GM19240 (cell line): ENCODE results near the gene PGAP1.
"Not testable (repeated sequence)": the region's sequence is repeated elsewhere in the genome, so short reads cannot be mapped to it uniquely, and the experiment has no call there.

Experiments used
- DNase-seq: peaks from one replicate; pipeline ENCODE4 v3.0.0; 2011; ENCODE audit warnings: low spot score; ENCODE audit not compliant: insufficient read length

PGAP1 gene

DNA sequence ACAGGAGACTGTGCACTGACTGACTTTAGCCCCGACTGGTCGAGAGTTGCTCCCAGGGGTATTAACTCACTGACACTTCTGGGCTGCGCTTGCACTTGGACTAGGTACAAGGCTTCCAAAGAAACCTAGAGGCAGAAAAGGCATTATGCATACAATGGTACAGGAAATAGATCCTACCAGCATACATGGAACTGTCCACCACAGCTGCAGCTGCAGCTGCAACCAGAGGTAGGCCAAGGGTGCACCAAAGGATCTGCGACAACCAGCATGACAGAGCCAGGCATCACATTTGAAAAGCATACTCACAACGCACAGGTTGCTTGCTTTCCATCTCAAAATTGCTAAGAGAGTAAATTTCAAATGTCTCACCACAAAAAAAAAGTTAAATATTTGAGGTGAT, 22.6 kb upstream of the PGAP1 start:
- DNase-seq: no peak

DNA sequence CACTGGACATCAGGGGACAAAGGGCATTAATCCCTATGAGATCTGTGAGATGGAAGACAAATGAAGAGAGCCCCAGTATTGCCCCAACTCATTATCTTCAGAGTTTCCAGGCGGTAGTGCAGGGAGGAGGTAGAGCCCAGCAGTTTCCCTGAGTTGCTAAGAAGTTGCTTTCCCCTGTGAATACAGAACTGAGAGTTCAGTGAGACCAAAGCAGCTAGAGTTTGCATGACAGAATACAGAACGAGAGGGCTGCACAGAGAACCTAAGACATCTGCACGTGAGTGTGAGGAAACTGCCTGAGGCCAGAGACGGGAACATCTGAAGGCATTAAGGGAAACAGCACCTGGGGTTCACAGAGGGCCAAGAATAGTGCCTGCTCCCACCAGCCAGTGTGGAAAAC, 18.1 kb upstream of the PGAP1 start:
- DNase-seq: peak; percentile 18

GRCh38 chr2:196941398-196942078, 15.0 kb upstream of the PGAP1 start:
- no peak for DNase-seq

GRCh38 chr2:196939371-196939770, 12.9 kb upstream of the PGAP1 start:
- no peak for DNase-seq

GRCh38 chr2:196935432-196935831, 8.9 kb upstream of the PGAP1 start:
- DNase-seq: no peak

DNA sequence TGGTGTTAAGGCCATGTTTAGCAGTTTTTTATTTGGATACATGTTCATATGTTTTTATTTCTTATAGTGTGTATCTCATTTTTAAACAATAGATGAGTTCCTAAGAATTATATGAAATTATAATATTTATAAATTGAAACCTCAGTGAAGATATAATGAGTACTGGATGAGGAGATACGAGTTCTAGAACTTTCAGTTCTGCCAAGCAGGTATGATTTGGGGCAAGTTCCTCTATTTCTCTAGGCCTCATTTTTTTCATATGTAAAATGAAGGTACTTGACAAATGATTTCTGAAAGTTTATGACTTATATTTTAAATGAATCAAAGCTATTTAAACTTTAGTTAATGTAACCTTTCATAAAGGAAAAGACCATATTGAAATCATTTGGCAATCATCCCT, 8.2 kb upstream of the PGAP1 start:
- DNase-seq: no peak

DNA sequence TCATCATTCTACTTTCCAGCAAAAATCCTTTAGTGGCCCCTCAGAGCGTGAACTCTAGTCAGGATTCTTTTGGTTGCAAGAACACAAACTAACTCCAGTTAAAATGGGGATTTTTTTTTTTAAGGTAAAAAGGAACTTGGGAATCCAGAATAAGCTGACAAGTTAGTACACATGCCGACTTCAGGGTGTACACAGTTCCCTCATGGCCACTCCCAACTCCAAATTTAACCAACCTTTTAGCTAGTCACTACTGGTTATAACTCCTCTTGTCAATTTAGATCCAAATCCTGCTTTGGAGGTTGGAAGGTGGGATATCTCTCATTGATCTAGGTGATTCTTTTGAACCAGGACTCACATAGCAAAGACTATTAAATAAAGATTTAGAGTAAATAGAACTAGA, 5.0 kb upstream of the PGAP1 start:
- DNase-seq: no peak

DNA sequence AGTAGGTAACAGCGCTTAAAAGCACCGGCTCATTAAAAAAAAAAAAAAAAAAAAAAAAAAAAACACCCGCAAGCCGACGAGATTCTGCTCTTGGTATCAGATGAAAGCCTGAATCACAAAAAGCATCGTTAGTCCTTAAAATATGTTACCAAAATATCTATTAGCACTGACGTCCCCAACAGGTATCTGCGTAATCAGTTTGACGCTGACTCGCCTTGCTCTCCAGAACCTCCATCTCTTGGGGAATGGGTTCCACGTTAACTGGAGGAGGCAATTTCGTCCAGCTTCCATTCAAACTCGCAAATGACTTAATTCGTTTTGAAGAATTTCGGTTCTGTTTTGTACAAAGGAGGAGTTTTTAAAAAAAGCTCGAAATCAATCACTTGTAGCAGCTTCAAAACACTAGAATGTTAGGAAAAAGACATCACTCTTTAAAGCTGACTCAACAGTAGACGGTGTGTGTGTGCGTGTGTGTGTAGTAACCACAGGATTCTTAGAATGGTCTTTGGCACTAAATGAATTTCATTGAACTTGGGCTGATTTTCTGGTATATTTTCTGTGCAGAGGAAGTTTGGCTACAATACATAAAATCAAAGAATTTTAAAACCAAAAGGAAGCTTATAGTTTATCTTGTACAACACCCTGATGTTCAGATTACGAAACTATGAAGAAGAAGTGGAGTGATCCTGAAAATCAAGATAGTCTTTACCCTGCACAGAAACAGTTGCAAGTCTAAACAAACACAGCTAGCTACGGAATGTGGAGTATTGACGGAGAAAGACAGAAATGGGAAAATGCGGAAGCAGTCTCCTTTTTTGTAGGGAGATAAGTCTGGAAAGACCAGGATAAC, 1.1 kb upstream of the PGAP1 start:
- DNase-seq: no peak

- DNase-seq: no peak
Measured at GRCh38 chr2:196925768-196926561, 542 bp downstream of the PGAP1 start.

DNA sequence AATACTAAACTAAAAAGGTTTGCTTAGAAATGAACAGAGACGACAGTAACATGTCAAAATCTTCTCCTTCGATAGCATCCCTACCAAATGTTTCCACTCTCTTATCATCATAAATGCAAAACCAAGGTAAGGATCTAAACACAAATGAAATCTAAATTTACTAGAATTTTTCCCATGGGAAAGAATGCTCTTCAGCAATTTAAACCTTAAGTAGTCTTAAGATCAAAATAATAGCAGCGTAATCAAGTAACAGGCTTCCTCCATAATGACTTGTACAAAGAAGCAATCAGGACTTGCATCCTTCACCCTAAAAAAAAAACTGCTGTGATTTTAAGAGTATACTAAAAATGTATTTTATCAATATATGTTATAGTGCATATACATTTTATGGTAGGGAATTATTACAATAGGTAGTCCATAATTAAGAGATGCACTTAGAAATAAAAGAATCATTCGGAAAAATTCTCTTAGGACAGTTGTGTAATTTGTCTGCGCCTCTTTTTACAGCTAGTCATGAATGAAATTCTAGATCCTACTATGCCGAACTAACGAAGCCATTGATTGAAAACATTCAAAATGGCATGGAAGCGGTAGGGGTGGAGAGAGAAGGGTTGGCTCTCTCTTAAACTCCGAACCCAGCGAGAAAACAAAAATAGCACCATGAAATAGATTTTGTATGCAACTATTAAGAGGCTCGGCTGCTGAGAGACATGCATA, 1.3 kb downstream of the PGAP1 start:
- no peak for DNase-seq

DNA sequence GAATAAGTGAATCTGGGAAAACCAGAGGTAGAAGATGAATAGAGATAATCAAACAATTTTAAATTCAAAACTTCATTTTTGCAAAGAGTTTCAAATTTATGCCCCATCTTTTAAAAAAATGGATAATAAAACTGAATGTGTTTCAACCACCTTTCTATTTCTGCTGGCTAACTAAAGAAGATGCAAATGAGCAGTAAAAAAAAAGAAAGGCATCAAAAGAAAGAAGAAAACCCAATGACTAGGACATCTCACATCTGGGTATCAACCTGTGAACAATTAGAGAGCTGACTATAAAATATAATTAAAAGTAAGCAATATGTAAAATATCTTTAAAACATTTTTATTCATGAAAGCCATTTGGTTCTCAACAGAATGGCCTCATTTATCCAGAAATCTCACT, 2.5 kb downstream of the PGAP1 start:
- no peak for DNase-seq

- no peak for DNase-seq
Measured at GRCh38 chr2:196918927-196919326, 7.6 kb downstream of the PGAP1 start.

- DNase-seq: no peak
Measured at GRCh38 chr2:196917802-196918201, 8.7 kb downstream of the PGAP1 start.

- no peak for DNase-seq
Measured at GRCh38 chr2:196915507-196916189, 10.9 kb downstream of the PGAP1 start.

GRCh38 chr2:196914867-196915460, 11.5 kb downstream of the PGAP1 start:
- no peak for DNase-seq

- no peak for DNase-seq
Measured at GRCh38 chr2:196913691-196914090, 12.8 kb downstream of the PGAP1 start.

DNA sequence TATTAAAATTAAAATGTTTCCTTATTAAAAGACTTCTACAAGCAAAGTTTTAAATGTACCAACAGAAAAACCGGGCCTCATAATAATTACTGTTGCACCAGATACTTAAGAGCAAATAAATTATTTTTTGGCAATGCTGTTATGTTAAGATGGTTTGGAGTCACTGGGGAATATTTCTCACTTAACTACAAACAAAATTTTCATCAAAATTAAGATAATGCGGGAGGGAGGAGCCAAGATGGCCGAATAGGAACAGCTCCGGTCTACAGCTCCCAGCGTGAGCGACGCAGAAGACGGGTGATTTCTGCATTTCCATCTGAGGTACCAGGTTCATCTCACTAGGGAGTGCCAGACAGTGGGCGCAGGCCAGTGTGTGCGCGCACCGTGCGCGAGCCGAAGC, 21.1 kb downstream of the PGAP1 start:
- not testable (repeated sequence) for DNase-seq

DNA sequence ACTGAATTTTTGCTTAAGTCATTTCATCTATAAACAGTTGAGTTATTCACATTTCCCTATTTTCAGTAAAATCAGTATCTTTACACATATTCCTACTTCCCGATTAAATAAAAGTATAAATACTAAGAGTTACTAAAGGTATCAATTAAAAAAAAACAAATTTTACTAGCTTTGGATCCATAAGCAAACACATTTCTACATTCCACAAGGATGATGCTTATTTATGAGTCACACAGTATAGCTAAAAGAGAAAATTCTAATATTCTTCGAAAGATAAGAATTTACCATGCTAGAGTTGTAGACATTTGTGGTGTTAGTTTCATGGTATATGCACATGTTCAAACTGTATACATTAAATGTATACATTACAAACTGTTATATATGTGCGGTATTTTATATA, 23.7 kb downstream of the PGAP1 start:
- no peak for DNase-seq

- no peak for DNase-seq
Measured at GRCh38 chr2:196900843-196901242, 25.7 kb downstream of the PGAP1 start.

- no peak for DNase-seq
Measured at GRCh38 chr2:196899976-196900375, 26.5 kb downstream of the PGAP1 start.
